Subcutaneous adipose tissue (tissue), 4 donors: ENCODE measurements around the gene SFXN5. TPM values are rescaled to one million over a fixed set of nuclear protein-coding genes. Genes with fewer than 3 reads are reported as not detected.

Experiments used
- CTCF ChIP-seq: fragments of 450-650 bp; IDR thresholded peaks from one replicate; pipeline ENCODE4 v1.5.1; 2016; ENCODE audit warnings: low read depth, mild to moderate bottlenecking, control low read depth, antibody characterized with exemption, moderate library complexity
- total RNA-seq, 4 donors: library from RNA; depleted of rRNA; stranded (reverse); fragments of >200 nt; gene quantifications; one replicate each; pipeline ENCODE4 v1.1.0, GENCODE V29; 2016

SFXN5 gene
- total RNA-seq, 4 donors from 2014 or later: 5.1 to 8.9 (median 7.6) TPM

- TF ChIP-seq CTCF: no peak
These were observed 131.2 kb downstream of the SFXN5 start for GRCh38 chr2:72940361-72940760.

GRCh38 chr2:72938455-72938854, 133.1 kb downstream of the SFXN5 start:
- no peak for TF ChIP-seq CTCF

GRCh38 chr2:72937356-72937669, 134.2 kb downstream of the SFXN5 start:
- no peak for TF ChIP-seq CTCF

- TF ChIP-seq CTCF: no peak
These were observed 134.7 kb downstream of the SFXN5 start for GRCh38 chr2:72936660-72937355.

- no peak for TF ChIP-seq CTCF
These were observed 135.9 kb downstream of the SFXN5 start for GRCh38 chr2:72935611-72935957.

- no peak for TF ChIP-seq CTCF
These were observed 136.6 kb downstream of the SFXN5 start for GRCh38 chr2:72934683-72935610.

- TF ChIP-seq CTCF: no peak
These were observed 137.8 kb downstream of the SFXN5 start for GRCh38 chr2:72933646-72934151.
